ENCODE measurements around the gene KRAS.

Gene KRAS

GRCh38 chr12:25208554-25208953 lies 42.2 kb downstream of the KRAS start:
- H3K4me3 ChIP-seq (ENCODE audit: low read length): no peak overlapping the region
- no peak overlapping the region for H3K4me2 ChIP-seq (ENCODE audit: low read length)
- H3K27ac ChIP-seq (ENCODE audit: low read length): no peak overlapping the region
- H4K20me1 ChIP-seq (ENCODE audit: insufficient read depth, low read length): peaks cover 4% of the 10 kb centered on the region; the same call in 1 of the 2 replicates
- TF ChIP-seq EZH2phosphoT487 (IDR thresholded peaks at IDR 0.05; ENCODE audit: low read depth) (no peak), CTCF (IDR thresholded peaks at IDR 0.05; ENCODE audit: low read depth, low read length) (no peak)
- H3K4me1 ChIP-seq (ENCODE audit: low read length): no peaks in the 10 kb centered on the region
- H3K27me3 ChIP-seq (ENCODE audit: low read depth, low read length): no peaks in the 10 kb centered on the region
- no peaks in the 10 kb centered on the region for H3K9me3 ChIP-seq (ENCODE audit: insufficient read depth, low read length)
- H3K36me3 ChIP-seq (replicated peaks; ENCODE audit: low read depth, low read length): peaks cover 19% of the 10 kb centered on the region
- H2AFZ ChIP-seq (ENCODE audit: low read depth, low read length): no peak overlapping the region
- H3K79me2 ChIP-seq (ENCODE audit: low read length): no peaks in the 10 kb centered on the region
- H3K9ac ChIP-seq (ENCODE audit: low read length): no peak overlapping the region

- Histone ChIP-seq H3K79me2 (ENCODE audit: low read length) (no peaks in the 10 kb centered on the region), H3K36me3 (replicated peaks; ENCODE audit: low read depth, low read length) (peaks cover 18% of the 10 kb centered on the region), H3K9ac (ENCODE audit: low read length) (no peak overlapping the region), H3K4me2 (ENCODE audit: low read length) (no peak overlapping the region), H3K27ac (ENCODE audit: low read length) (no peak overlapping the region), H3K4me1 (ENCODE audit: low read length) (no peaks in the 10 kb centered on the region), H2AFZ (ENCODE audit: low read depth, low read length) (no peak overlapping the region), H3K27me3 (ENCODE audit: low read depth, low read length) (no peaks in the 10 kb centered on the region), H3K4me3 (ENCODE audit: low read length) (no peak overlapping the region), H3K9me3 (ENCODE audit: insufficient read depth, low read length) (no peaks in the 10 kb centered on the region), H4K20me1 (ENCODE audit: insufficient read depth, low read length) (peaks cover 4% of the 10 kb centered on the region; the same call in 1 of the 2 replicates)
- TF ChIP-seq CTCF (IDR thresholded peaks at IDR 0.05; ENCODE audit: low read depth, low read length) (no peak), EZH2phosphoT487 (IDR thresholded peaks at IDR 0.05; ENCODE audit: low read depth) (no peak)
Observed at GRCh38 chr12:25207846-25208245, 42.9 kb downstream of the KRAS start.

- Histone ChIP-seq H3K27me3 (ENCODE audit: low read depth, low read length) (no peaks in the 10 kb centered on the region), H4K20me1 (ENCODE audit: insufficient read depth, low read length) (peaks cover 4% of the 10 kb centered on the region; the same call in 1 of the 2 replicates), H3K4me3 (ENCODE audit: low read length) (no peak overlapping the region), H3K27ac (ENCODE audit: low read length) (no peak overlapping the region), H2AFZ (ENCODE audit: low read depth, low read length) (no peak overlapping the region), H3K9ac (ENCODE audit: low read length) (no peak overlapping the region), H3K4me1 (ENCODE audit: low read length) (no peaks in the 10 kb centered on the region), H3K79me2 (ENCODE audit: low read length) (no peaks in the 10 kb centered on the region), H3K36me3 (replicated peaks; ENCODE audit: low read depth, low read length) (peaks cover 18% of the 10 kb centered on the region), H3K4me2 (ENCODE audit: low read length) (no peak overlapping the region), H3K9me3 (ENCODE audit: insufficient read depth, low read length) (no peaks in the 10 kb centered on the region)
- TF ChIP-seq EZH2phosphoT487 (IDR thresholded peaks at IDR 0.05; ENCODE audit: low read depth) (no peak), CTCF (IDR thresholded peaks at IDR 0.05; ENCODE audit: low read depth, low read length) (no peak)
Observed at GRCh38 chr12:25207411-25207810, 43.3 kb downstream of the KRAS start.

GRCh38 chr12:25202137-25202536 lies 48.6 kb downstream of the KRAS start:
- Histone ChIP-seq H3K27me3 (ENCODE audit: low read depth, low read length) (no peaks in the 10 kb centered on the region), H3K4me3 (ENCODE audit: low read length) (no peak overlapping the region), H3K36me3 (replicated peaks; ENCODE audit: low read depth, low read length) (peaks cover 12% of the 10 kb centered on the region), H3K4me2 (ENCODE audit: low read length) (no peak overlapping the region), H3K79me2 (ENCODE audit: low read length) (no peaks in the 10 kb centered on the region), H3K4me1 (ENCODE audit: low read length) (peaks cover 6% of the 10 kb centered on the region; the same call in 1 of the 2 replicates), H3K9me3 (ENCODE audit: insufficient read depth, low read length) (no peaks in the 10 kb centered on the region), H2AFZ (ENCODE audit: low read depth, low read length) (no peak overlapping the region), H4K20me1 (ENCODE audit: insufficient read depth, low read length) (peaks cover 3% of the 10 kb centered on the region; the same call in 1 of the 2 replicates), H3K9ac (ENCODE audit: low read length) (no peak overlapping the region), H3K27ac (ENCODE audit: low read length) (no peak overlapping the region)
- TF ChIP-seq CTCF (IDR thresholded peaks at IDR 0.05; ENCODE audit: low read depth, low read length) (no peak), EZH2phosphoT487 (IDR thresholded peaks at IDR 0.05; ENCODE audit: low read depth) (no peak)
